Measurements from ENCODE around the gene ARHGEF12.

The ARHGEF12 gene

GRCh38 chr11:120385655-120386054 lies 49.4 kb downstream of the ARHGEF12 start:
- DNase-seq (ENCODE audit: low read depth in 1 of 2, low spot score in 1 of 2), result no peak

GRCh38 chr11:120386318-120386717 lies 50.1 kb downstream of the ARHGEF12 start:
- no peak for DNase-seq (ENCODE audit: low read depth in 1 of 2, low spot score in 1 of 2)

- DNase-seq (ENCODE audit: low read depth in 1 of 2, low spot score in 1 of 2), result no peak
Measured at GRCh38 chr11:120386774-120387371, 50.7 kb downstream of the ARHGEF12 start.

GRCh38 chr11:120388261-120388660 lies 52.0 kb downstream of the ARHGEF12 start:
- DNase-seq (ENCODE audit: low read depth in 1 of 2, low spot score in 1 of 2), result no peak

- DNase-seq (ENCODE audit: low read depth in 1 of 2, low spot score in 1 of 2), result no peak
Measured at GRCh38 chr11:120389693-120390584, 53.7 kb downstream of the ARHGEF12 start.

- DNase-seq (ENCODE audit: low read depth in 1 of 2, low spot score in 1 of 2), result no peak
Measured at GRCh38 chr11:120390585-120390922, 54.3 kb downstream of the ARHGEF12 start.

GRCh38 chr11:120391292-120391691 lies 55.1 kb downstream of the ARHGEF12 start:
- DNase-seq (ENCODE audit: low read depth in 1 of 2, low spot score in 1 of 2), result no peak

- no peak for DNase-seq (ENCODE audit: low read depth in 1 of 2, low spot score in 1 of 2)
Measured at GRCh38 chr11:120391854-120392253, 55.6 kb downstream of the ARHGEF12 start.

- DNase-seq (ENCODE audit: low read depth in 1 of 2, low spot score in 1 of 2), result no peak
Measured at GRCh38 chr11:120392314-120392713, 56.1 kb downstream of the ARHGEF12 start.

- no peak for DNase-seq (ENCODE audit: low read depth in 1 of 2, low spot score in 1 of 2)
Measured at GRCh38 chr11:120392793-120393192, 56.6 kb downstream of the ARHGEF12 start.

GRCh38 chr11:120394119-120394518 lies 57.9 kb downstream of the ARHGEF12 start:
- no peak for DNase-seq (ENCODE audit: low read depth in 1 of 2, low spot score in 1 of 2)

GRCh38 chr11:120395778-120396177 lies 59.6 kb downstream of the ARHGEF12 start:
- DNase-seq (ENCODE audit: low read depth in 1 of 2, low spot score in 1 of 2), result no peak

- no peak for DNase-seq (ENCODE audit: low read depth in 1 of 2, low spot score in 1 of 2)
Measured at GRCh38 chr11:120398132-120398531, 61.9 kb downstream of the ARHGEF12 start.

GRCh38 chr11:120399307-120399706 lies 63.1 kb downstream of the ARHGEF12 start:
- DNase-seq (ENCODE audit: low read depth in 1 of 2, low spot score in 1 of 2), result no peak

GRCh38 chr11:120400564-120401364 lies 64.6 kb downstream of the ARHGEF12 start:
- no peak for DNase-seq (ENCODE audit: low read depth in 1 of 2, low spot score in 1 of 2)

- no peak for DNase-seq (ENCODE audit: low read depth in 1 of 2, low spot score in 1 of 2)
Measured at GRCh38 chr11:120401506-120401905, 65.3 kb downstream of the ARHGEF12 start.

GRCh38 chr11:120403966-120404365 lies 67.8 kb downstream of the ARHGEF12 start:
- no peak for DNase-seq (ENCODE audit: low read depth in 1 of 2, low spot score in 1 of 2)

GRCh38 chr11:120404495-120404894 lies 68.3 kb downstream of the ARHGEF12 start:
- DNase-seq (ENCODE audit: low read depth in 1 of 2, low spot score in 1 of 2), result no peak

- DNase-seq (ENCODE audit: low read depth in 1 of 2, low spot score in 1 of 2), result no peak
Measured at GRCh38 chr11:120409655-120410054, 73.4 kb downstream of the ARHGEF12 start.

- DNase-seq (ENCODE audit: low read depth in 1 of 2, low spot score in 1 of 2), result no peak
Measured at GRCh38 chr11:120410622-120411380, 74.6 kb downstream of the ARHGEF12 start.

- no peak for DNase-seq (ENCODE audit: low read depth in 1 of 2, low spot score in 1 of 2)
Measured at GRCh38 chr11:120413480-120413879, 77.3 kb downstream of the ARHGEF12 start.
